Mononuclear cell (primary cell): ENCODE data around the gene EEA1. TPM values are rescaled to one million over a fixed set of nuclear protein-coding genes. Genes with fewer than 3 reads are reported as not detected.
"Not testable (repeated sequence)": the region's sequence is repeated elsewhere in the genome, so short reads cannot be mapped to it uniquely, and the experiment has no call there.

Experiments
- H3K27me3 ChIP-seq: 2 replicates; pipeline ENCODE4 v1.6.0; 2011; ENCODE audit warnings: low read length, control low read depth; ENCODE audit not compliant: insufficient read depth
- H3K4me1 ChIP-seq: 2 replicates; pipeline ENCODE4 v1.5.1; 2011; ENCODE audit warnings: mild to moderate bottlenecking, low read length, control low read depth; ENCODE audit not compliant: insufficient read depth
- H3K4me3 ChIP-seq: 2 replicates; pipeline ENCODE4 v1.5.1; 2011; ENCODE audit warnings: mild to moderate bottlenecking, low read length, moderate library complexity
- H3K9me3 ChIP-seq: 2 replicates; pipeline ENCODE4 v1.5.1; 2011; ENCODE audit warnings: low read depth, mild to moderate bottlenecking, control low read depth, low read length
- total RNA-seq: library from RNA; depleted of rRNA; stranded (reverse); fragments of >200 nt; gene quantifications from one replicate; pipeline ENCODE4 v1.2.3, GENCODE V29; 2012

The EEA1 gene
- total RNA-seq, 1 donor: 6.2 TPM

- Histone ChIP-seq H3K27me3 (no peaks in the 10 kb centered on the region), H3K4me3 (no peak overlapping the region), H3K9me3 (no peaks in the 10 kb centered on the region), H3K4me1 (no peaks in the 10 kb centered on the region)
Measured at GRCh38 chr12:92778525-92778924, 150.6 kb downstream of the EEA1 start.

GRCh38 chr12:92775416-92775815 is 153.7 kb downstream of the EEA1 start:
- no peaks in the 10 kb centered on the region for H3K9me3 ChIP-seq
- H3K4me3 ChIP-seq: no peak overlapping the region
- no peaks in the 10 kb centered on the region for H3K27me3 ChIP-seq
- H3K4me1 ChIP-seq: peaks cover 11% of the 10 kb centered on the region

GRCh38 chr12:92771001-92771400 is 158.1 kb downstream of the EEA1 start:
- H3K27me3 ChIP-seq: no peaks in the 10 kb centered on the region
- peaks cover 35% of the 10 kb centered on the region for H3K4me1 ChIP-seq
- no peaks in the 10 kb centered on the region for H3K9me3 ChIP-seq
- H3K4me3 ChIP-seq: no peak overlapping the region

GRCh38 chr12:92769124-92769901 is 159.8 kb downstream of the EEA1 start:
- H3K4me3 ChIP-seq: no peak overlapping the region
- no peaks in the 10 kb centered on the region for H3K27me3 ChIP-seq

GRCh38 chr12:92765871-92766270 is 163.2 kb downstream of the EEA1 start:
- Histone ChIP-seq H3K4me1 (peaks cover 40% of the 10 kb centered on the region), H3K4me3 (no peak overlapping the region), H3K9me3 (no peaks in the 10 kb centered on the region), H3K27me3 (no peaks in the 10 kb centered on the region)

More at GRCh38 chr12:92769124-92769901, 159.8 kb downstream of the EEA1 start:
- no peaks in the 10 kb centered on the region for H3K9me3 ChIP-seq
- H3K4me1 ChIP-seq: peaks cover 35% of the 10 kb centered on the region

GRCh38 chr12:92764831-92765230 is 164.3 kb downstream of the EEA1 start:
- peaks cover 33% of the 10 kb centered on the region for H3K4me1 ChIP-seq
- H3K27me3 ChIP-seq: no peaks in the 10 kb centered on the region
- H3K4me3 ChIP-seq: no peak overlapping the region
- no peaks in the 10 kb centered on the region for H3K9me3 ChIP-seq

GRCh38 chr12:92762773-92763172 is 166.3 kb downstream of the EEA1 start:
- Histone ChIP-seq H3K4me1 (peaks cover 13% of the 10 kb centered on the region), H3K9me3 (no peaks in the 10 kb centered on the region), H3K27me3 (no peaks in the 10 kb centered on the region), H3K4me3 (no peak overlapping the region)

GRCh38 chr12:92759634-92760268 is 169.3 kb downstream of the EEA1 start:
- Histone ChIP-seq H3K27me3 (no peaks in the 10 kb centered on the region), H3K9me3 (no peaks in the 10 kb centered on the region), H3K4me1 (peaks cover 13% of the 10 kb centered on the region), H3K4me3 (no peak overlapping the region)

GRCh38 chr12:92757597-92758121 is 171.4 kb downstream of the EEA1 start:
- no peaks in the 10 kb centered on the region for H3K27me3 ChIP-seq
- H3K4me3 ChIP-seq: no peak overlapping the region
- H3K9me3 ChIP-seq: no peaks in the 10 kb centered on the region
- H3K4me1 ChIP-seq: peaks cover 13% of the 10 kb centered on the region

GRCh38 chr12:92756898-92757596 is 172.0 kb downstream of the EEA1 start:
- H3K4me1 ChIP-seq: peaks cover 7% of the 10 kb centered on the region
- H3K9me3 ChIP-seq: no peaks in the 10 kb centered on the region
- H3K27me3 ChIP-seq: no peaks in the 10 kb centered on the region
- H3K4me3 ChIP-seq: no peak overlapping the region

- no peaks in the 10 kb centered on the region for H3K4me1 ChIP-seq
- no peak overlapping the region for H3K4me3 ChIP-seq
- no peaks in the 10 kb centered on the region for H3K9me3 ChIP-seq
- H3K27me3 ChIP-seq: no peaks in the 10 kb centered on the region
Measured at GRCh38 chr12:92753976-92754885, 174.9 kb downstream of the EEA1 start.

GRCh38 chr12:92749691-92750090 is 179.4 kb downstream of the EEA1 start:
- not testable (repeated sequence) for H3K4me3 ChIP-seq, H3K9me3 ChIP-seq, H3K27me3 ChIP-seq, H3K4me1 ChIP-seq

GRCh38 chr12:92747151-92747550 is 181.9 kb downstream of the EEA1 start:
- H3K4me3 ChIP-seq: no peak overlapping the region
- H3K9me3 ChIP-seq: no peaks in the 10 kb centered on the region
- H3K27me3 ChIP-seq: no peaks in the 10 kb centered on the region
- H3K4me1 ChIP-seq: no peaks in the 10 kb centered on the region

- H3K4me1 ChIP-seq: no peaks in the 10 kb centered on the region
- H3K4me3 ChIP-seq: no peak overlapping the region
- no peaks in the 10 kb centered on the region for H3K9me3 ChIP-seq
- no peaks in the 10 kb centered on the region for H3K27me3 ChIP-seq
Measured at GRCh38 chr12:92745856-92746550, 183.1 kb downstream of the EEA1 start.
